Lower lobe of right lung (tissue), 2 donors: Measurements from ENCODE around the gene PKP4. TPM values are rescaled to one million over a fixed set of nuclear protein-coding genes. Genes with fewer than 3 reads are reported as not detected.

ENCODE experiments used
- ATAC-seq, 2 donors: fragments of 200-7000 bp; cut with Tn5 transposase; one replicate each; pipeline ENCODE4 v1.9.1; 2020 to 2022; ENCODE audit warnings: mild to moderate bottlenecking in 2 of 2, moderate library complexity in 2 of 2
- DNase-seq: peaks from one replicate; pipeline ENCODE4 v3.0.0-alpha.2; 2020
- H3K27ac ChIP-seq: fragments of 200-600 bp; one replicate; pipeline ENCODE4 v1.8.0; 2022
- H3K27me3 ChIP-seq: fragments of 200-600 bp; one replicate; pipeline ENCODE4 v1.8.0; 2022; ENCODE audit warnings: low read depth
- H3K36me3 ChIP-seq: fragments of 200-600 bp; one replicate; pipeline ENCODE4 v1.8.0; 2022; ENCODE audit warnings: mild to moderate bottlenecking
- H3K4me1 ChIP-seq: fragments of 200-600 bp; one replicate; pipeline ENCODE4 v1.8.0; 2022
- H3K4me3 ChIP-seq: fragments of 200-600 bp; one replicate; pipeline ENCODE4 v1.8.0; 2022; ENCODE audit warnings: mild to moderate bottlenecking
- H3K9me3 ChIP-seq: fragments of 200-600 bp; one replicate; pipeline ENCODE4 v1.8.0; 2022
- CTCF ChIP-seq: fragments of 200-600 bp; IDR thresholded peaks from one replicate; pipeline ENCODE4 v1.8.0; 2022; ENCODE audit warnings: antibody characterized with exemption, mild to moderate bottlenecking
- intact Hi-C: fragments of 100-400 bp; cut with DNase I; formaldehyde crosslinking; loops from one replicate; pipeline ENCODE4 v1.11.0; 2022
- total RNA-seq: library from RNA; stranded (reverse); fragmentation: NEBNext Ultra II Directional; extraction: Animal tissue kit (Norgen Biotek cat#: 25700); gene quantifications from one replicate; pipeline ENCODE4 v1.2.1, GENCODE V29; 2021
- donor health status: DM: no; HTN: yes; CAD: no; lungs with severe emphysema.

Gene PKP4
- total RNA-seq, 1 donor from 2014 or later = 57.0 TPM

GRCh38 chr2:158484892-158485556 lies 28.3 kb downstream of the PKP4 start:
- ATAC-seq (no peak), DNase-seq (no peak)
- Histone ChIP-seq H3K27me3 (no peaks in the 10 kb centered on the region), H3K36me3 (no peaks in the 10 kb centered on the region), H3K4me3 (no peak overlapping the region), H3K9me3 (no peaks in the 10 kb centered on the region), H3K27ac (no peak overlapping the region), H3K4me1 (peaks cover 22% of the 10 kb centered on the region)
- no peak for TF ChIP-seq CTCF
- intact Hi-C loops = no loop called here

- no peak for ATAC-seq
Measured at GRCh38 chr2:158486150-158486969, 29.6 kb downstream of the PKP4 start.

GRCh38 chr2:158486970-158487325 lies 30.2 kb downstream of the PKP4 start:
- Histone ChIP-seq H3K4me1 (peaks cover 22% of the 10 kb centered on the region), H3K9me3 (no peaks in the 10 kb centered on the region), H3K27me3 (no peaks in the 10 kb centered on the region), H3K36me3 (no peaks in the 10 kb centered on the region), H3K27ac (no peak overlapping the region), H3K4me3 (no peak overlapping the region)
- DNase-seq = no peak
- intact Hi-C loops = no loop called here
- no peak for ATAC-seq
- TF ChIP-seq CTCF = no peak

More at GRCh38 chr2:158486150-158486969, 29.6 kb downstream of the PKP4 start:
- no peak overlapping the region for H3K4me3 ChIP-seq
- intact Hi-C loops = no loop called here
- H3K27ac ChIP-seq = no peak overlapping the region
- TF ChIP-seq CTCF = no peak
- DNase-seq = no peak
- H3K27me3 ChIP-seq = no peaks in the 10 kb centered on the region
- no peaks in the 10 kb centered on the region for H3K36me3 ChIP-seq
- peaks cover 22% of the 10 kb centered on the region for H3K4me1 ChIP-seq
- no peaks in the 10 kb centered on the region for H3K9me3 ChIP-seq

GRCh38 chr2:158487419-158487818 lies 30.7 kb downstream of the PKP4 start:
- no peaks in the 10 kb centered on the region for H3K27me3 ChIP-seq
- H3K4me1 ChIP-seq = peaks cover 22% of the 10 kb centered on the region
- intact Hi-C loops = no loop called here
- no peak for ATAC-seq
- H3K9me3 ChIP-seq = no peaks in the 10 kb centered on the region
- no peak overlapping the region for H3K4me3 ChIP-seq
- no peak for DNase-seq
- TF ChIP-seq CTCF = no peak
- H3K36me3 ChIP-seq = no peaks in the 10 kb centered on the region
- H3K27ac ChIP-seq = no peak overlapping the region

- intact Hi-C loops = no loop called here
- no peak overlapping the region for H3K27ac ChIP-seq
- no peaks in the 10 kb centered on the region for H3K36me3 ChIP-seq
- no peaks in the 10 kb centered on the region for H3K9me3 ChIP-seq
- ATAC-seq (no peak), DNase-seq (no peak)
- H3K27me3 ChIP-seq = no peaks in the 10 kb centered on the region
- no peak for TF ChIP-seq CTCF
- H3K4me1 ChIP-seq = peaks cover 26% of the 10 kb centered on the region
- H3K4me3 ChIP-seq = no peak overlapping the region
Measured at GRCh38 chr2:158488442-158489216, 31.9 kb downstream of the PKP4 start.
